Measurements from ENCODE around the gene CLK4. TPM values are rescaled to one million over a fixed set of nuclear protein-coding genes. Genes with fewer than 3 reads are reported as not detected.

The CLK4 gene
- total RNA-seq, 1 experiment from 2014 or later = 9.8 TPM

DNA sequence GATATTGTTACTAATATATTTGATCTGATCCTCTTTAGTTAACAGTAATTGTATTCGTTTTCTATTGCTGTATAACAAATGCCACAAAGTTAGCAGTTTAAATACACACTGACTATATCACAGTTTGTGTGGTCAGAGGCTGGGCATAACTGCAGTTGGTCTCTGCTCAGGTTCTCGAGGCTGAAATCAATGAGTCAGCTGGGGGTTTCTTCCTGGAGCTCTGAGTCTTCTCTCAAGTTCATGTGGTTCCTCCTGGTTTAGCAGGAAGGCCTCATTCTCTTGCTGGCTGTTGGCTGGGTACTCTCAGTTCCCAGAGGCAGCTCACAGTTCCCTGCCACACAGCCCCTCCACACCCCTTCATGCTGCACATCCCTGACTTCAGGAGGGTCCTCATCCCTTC is 57.4 kb downstream of the CLK4 start:
- TF ChIP-seq ZFX (IDR thresholded peaks at IDR 0.05) = no peak
- TF ChIP-seq RAD21 (IDR thresholded peaks at IDR 0.05; ENCODE audit: low read depth) = no peak
- TF ChIP-seq, protein P1, sequence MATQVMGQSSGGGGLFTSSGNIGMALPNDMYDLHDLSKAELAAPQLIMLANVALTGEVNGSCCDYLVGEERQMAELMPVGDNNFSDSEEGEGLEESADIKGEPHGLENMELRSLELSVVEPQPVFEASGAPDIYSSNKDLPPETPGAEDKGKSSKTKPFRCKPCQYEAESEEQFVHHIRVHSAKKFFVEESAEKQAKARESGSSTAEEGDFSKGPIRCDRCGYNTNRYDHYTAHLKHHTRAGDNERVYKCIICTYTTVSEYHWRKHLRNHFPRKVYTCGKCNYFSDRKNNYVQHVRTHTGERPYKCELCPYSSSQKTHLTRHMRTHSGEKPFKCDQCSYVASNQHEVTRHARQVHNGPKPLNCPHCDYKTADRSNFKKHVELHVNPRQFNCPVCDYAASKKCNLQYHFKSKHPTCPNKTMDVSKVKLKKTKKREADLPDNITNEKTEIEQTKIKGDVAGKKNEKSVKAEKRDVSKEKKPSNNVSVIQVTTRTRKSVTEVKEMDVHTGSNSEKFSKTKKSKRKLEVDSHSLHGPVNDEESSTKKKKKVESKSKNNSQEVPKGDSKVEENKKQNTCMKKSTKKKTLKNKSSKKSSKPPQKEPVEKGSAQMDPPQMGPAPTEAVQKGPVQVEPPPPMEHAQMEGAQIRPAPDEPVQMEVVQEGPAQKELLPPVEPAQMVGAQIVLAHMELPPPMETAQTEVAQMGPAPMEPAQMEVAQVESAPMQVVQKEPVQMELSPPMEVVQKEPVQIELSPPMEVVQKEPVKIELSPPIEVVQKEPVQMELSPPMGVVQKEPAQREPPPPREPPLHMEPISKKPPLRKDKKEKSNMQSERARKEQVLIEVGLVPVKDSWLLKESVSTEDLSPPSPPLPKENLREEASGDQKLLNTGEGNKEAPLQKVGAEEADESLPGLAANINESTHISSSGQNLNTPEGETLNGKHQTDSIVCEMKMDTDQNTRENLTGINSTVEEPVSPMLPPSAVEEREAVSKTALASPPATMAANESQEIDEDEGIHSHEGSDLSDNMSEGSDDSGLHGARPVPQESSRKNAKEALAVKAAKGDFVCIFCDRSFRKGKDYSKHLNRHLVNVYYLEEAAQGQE (IDR thresholded peaks at IDR 0.05; ENCODE audit: low read depth) = no peak
- no peak for TF ChIP-seq EGR1 (IDR thresholded peaks at IDR 0.05; ENCODE audit: low read depth)
- TF ChIP-seq SRF (IDR thresholded peaks at IDR 0.05; ENCODE audit: low read depth) = no peak
- TF ChIP-seq ELF1 (IDR thresholded peaks at IDR 0.05; ENCODE audit: borderline replicate concordance, low read depth) = no peak
- TF ChIP-seq CTCF (IDR thresholded peaks at IDR 0.05 in 2 of 3, conservative IDR thresholded peaks at IDR 0.05 in 1 of 3; ENCODE audit: borderline replicate concordance in 1 of 3, insufficient read depth in 1 of 3, low read depth in 2 of 3, low read length in 2 of 3) = no peak
- no peak for TF ChIP-seq POLR2A (IDR thresholded peaks at IDR 0.05; ENCODE audit: borderline replicate concordance, extremely low read depth, insufficient read depth, insufficient read length)
- no peak for TF ChIP-seq CBX3 (IDR thresholded peaks at IDR 0.05; ENCODE audit: low read depth)
- no peak for TF ChIP-seq YY1 (IDR thresholded peaks at IDR 0.05; ENCODE audit: extremely low read depth, insufficient replicate concordance, low read depth, low read length)
- TF ChIP-seq, protein P2, sequence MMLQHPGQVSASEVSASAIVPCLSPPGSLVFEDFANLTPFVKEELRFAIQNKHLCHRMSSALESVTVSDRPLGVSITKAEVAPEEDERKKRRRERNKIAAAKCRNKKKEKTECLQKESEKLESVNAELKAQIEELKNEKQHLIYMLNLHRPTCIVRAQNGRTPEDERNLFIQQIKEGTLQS (IDR thresholded peaks at IDR 0.05) = no peak
- H2AFZ ChIP-seq (ENCODE audit: low read depth, low read length, poor library complexity, severe bottlenecking) = no peak overlapping the region
- BruUV-seq (replicated peaks) = no TSS peak
- no peaks in the 10 kb centered on the region for H3K36me3 ChIP-seq (ENCODE audit: control insufficient read depth in 1 of 2, insufficient read depth in 2 of 2, low read length in 2 of 2)
- no peaks in the 10 kb centered on the region for H3K4me1 ChIP-seq (ENCODE audit: control insufficient read depth in 1 of 2, insufficient read depth in 2 of 2, low read length in 2 of 2)
- H3K9ac ChIP-seq (ENCODE audit: low read length) = no peak overlapping the region
- no peak for ATAC-seq
- no peak for DNase-seq (ENCODE audit: low read depth, low spot score)
- ChIA-PET POLR2A (no interaction called here), RAD21 (ENCODE audit: low non-redundant PET in 1 of 2, low total read pairs in 2 of 2, uncharacterized antibody in 2 of 2, unreplicated experiment in 2 of 2) (no interaction called here), CTCF (no interaction called here)
- no peaks in the 10 kb centered on the region for H3K9me2 ChIP-seq (ENCODE audit: insufficient read depth)
- H3K4me2 ChIP-seq (ENCODE audit: low read length) = no peak overlapping the region
- no peaks in the 10 kb centered on the region for H3K27me3 ChIP-seq (ENCODE audit: insufficient read depth, low read length)
- no peak overlapping the region for H3K4me3 ChIP-seq (replicated peaks in 1 of 2; ENCODE audit: low read depth in 1 of 2, low read length in 2 of 2)
- H4K20me1 ChIP-seq (ENCODE audit: insufficient read depth) = no peaks in the 10 kb centered on the region
- H3K27ac ChIP-seq (ENCODE audit: low read depth, low read length) = no peak overlapping the region
- no peaks in the 10 kb centered on the region for H3K9me3 ChIP-seq (ENCODE audit: control insufficient read depth in 1 of 2, insufficient read depth in 1 of 2, low read depth in 1 of 2, low read length in 2 of 2)
- intact Hi-C loops (cut with micrococcal nuclease) = no loop called here
- no peaks in the 10 kb centered on the region for H3K79me2 ChIP-seq (ENCODE audit: insufficient read depth, low read length)
